Measurements from ENCODE around the gene ZNF587B. TPM values are rescaled to one million over a fixed set of nuclear protein-coding genes. Genes with fewer than 3 reads are reported as not detected.
"Not testable (repeated sequence)": the region's sequence is repeated elsewhere in the genome, so short reads cannot be mapped to it uniquely, and the experiment has no call there.

ZNF587B gene
- total RNA-seq, 1 experiment from 2014 or later: 11.2 TPM

- in situ Hi-C loops (cut with HindIII; ENCODE audit: low pct_unique_long_range_greater_than_20kb, low sequenced_read_pairs): no loop called here
- peak; percentile 95 for DNase-seq (ENCODE audit: low read depth)
These were observed 20.5 kb downstream of the ZNF587B start for GRCh38 chr19:57850553-57851017.

GRCh38 chr19:57851812-57852603 is 21.9 kb downstream of the ZNF587B start:
- in situ Hi-C loops (cut with HindIII; ENCODE audit: low pct_unique_long_range_greater_than_20kb, low sequenced_read_pairs); DNase-seq (ENCODE audit: low read depth): not testable (repeated sequence)

GRCh38 chr19:57854117-57854516 is 24.0 kb downstream of the ZNF587B start:
- in situ Hi-C loops (cut with HindIII; ENCODE audit: low pct_unique_long_range_greater_than_20kb, low sequenced_read_pairs); DNase-seq (ENCODE audit: low read depth): not testable (repeated sequence)

GRCh38 chr19:57862351-57862750 is 32.3 kb downstream of the ZNF587B start:
- in situ Hi-C loops (cut with HindIII; ENCODE audit: low pct_unique_long_range_greater_than_20kb, low sequenced_read_pairs); DNase-seq (ENCODE audit: low read depth): not testable (repeated sequence)

GRCh38 chr19:57867868-57868492 is 37.9 kb downstream of the ZNF587B start:
- DNase-seq (ENCODE audit: low read depth): no peak
- in situ Hi-C loops (cut with HindIII; ENCODE audit: low pct_unique_long_range_greater_than_20kb, low sequenced_read_pairs): no loop called here

GRCh38 chr19:57869655-57870054 is 39.6 kb downstream of the ZNF587B start:
- in situ Hi-C loops (cut with HindIII; ENCODE audit: low pct_unique_long_range_greater_than_20kb, low sequenced_read_pairs); DNase-seq (ENCODE audit: low read depth): not testable (repeated sequence)

GRCh38 chr19:57870225-57870624 is 40.1 kb downstream of the ZNF587B start:
- in situ Hi-C loops (cut with HindIII; ENCODE audit: low pct_unique_long_range_greater_than_20kb, low sequenced_read_pairs): no loop called here
- DNase-seq (ENCODE audit: low read depth): no peak

GRCh38 chr19:57872450-57872849 is 42.4 kb downstream of the ZNF587B start:
- no peak for DNase-seq (ENCODE audit: low read depth)
- in situ Hi-C loops (cut with HindIII; ENCODE audit: low pct_unique_long_range_greater_than_20kb, low sequenced_read_pairs): no loop called here

- in situ Hi-C loops (cut with HindIII; ENCODE audit: low pct_unique_long_range_greater_than_20kb, low sequenced_read_pairs); DNase-seq (ENCODE audit: low read depth): not testable (repeated sequence)
These were observed 44.0 kb downstream of the ZNF587B start for GRCh38 chr19:57873883-57874799.

GRCh38 chr19:57886046-57886445 is 55.9 kb downstream of the ZNF587B start:
- no peak for DNase-seq (ENCODE audit: low read depth)
- in situ Hi-C loops (cut with HindIII; ENCODE audit: low pct_unique_long_range_greater_than_20kb, low sequenced_read_pairs): no loop called here

GRCh38 chr19:57887195-57887941 is 57.3 kb downstream of the ZNF587B start:
- no peak for DNase-seq (ENCODE audit: low read depth)
- in situ Hi-C loops (cut with HindIII; ENCODE audit: low pct_unique_long_range_greater_than_20kb, low sequenced_read_pairs): no loop called here

- no peak for DNase-seq (ENCODE audit: low read depth)
These were observed 58.0 kb downstream of the ZNF587B start for GRCh38 chr19:57888107-57888559.

GRCh38 chr19:57888560-57889231 is 58.6 kb downstream of the ZNF587B start, which contains the start of gene ZNF814:
ZNF814 (minus strand) TSS chr19:57889037; CDS start chr19:57888802, 235 bp downstream.
- DNase-seq (ENCODE audit: low read depth): no peak
- in situ Hi-C loops (cut with HindIII; ENCODE audit: low pct_unique_long_range_greater_than_20kb, low sequenced_read_pairs): no loop called here

More at GRCh38 chr19:57888107-57888559, 58.0 kb downstream of the ZNF587B start:
- in situ Hi-C loops (cut with HindIII; ENCODE audit: low pct_unique_long_range_greater_than_20kb, low sequenced_read_pairs): no loop called here

- in situ Hi-C loops (cut with HindIII; ENCODE audit: low pct_unique_long_range_greater_than_20kb, low sequenced_read_pairs); DNase-seq (ENCODE audit: low read depth): not testable (repeated sequence)
These were observed 60.6 kb downstream of the ZNF587B start for GRCh38 chr19:57890706-57891105.
